K562 (cell line): Measurements from ENCODE around the gene GATM. TPM values are rescaled to one million over a fixed set of nuclear protein-coding genes. Genes with fewer than 3 reads are reported as not detected.

ENCODE experiments used
- ATAC-seq: fragments of 200-7000 bp; cut with Tn5 transposase; 3 replicates; pipeline ENCODE4 v1.9.1; 2020; ENCODE audit warnings: moderate library complexity
- BruUV-seq: library from RNA; stranded (reverse); fragments of 400-500 nt; replicated peaks from 2 replicates; lab custom pipeline; 2021; lab: Mats Ljungman, UMichigan
- CTCF ChIA-PET: fragments of 300-600 bp; formaldehyde crosslinking; extraction: SDS; loops from one replicate; lab custom pipeline; 2021; ENCODE audit warnings: low intra/inter-chr PET ratio; lab: Yijun Ruan, JAX
- POLR2A ChIA-PET: fragments of 300-600, 350-650 bp; sonication (Branson Sonifier 250); formaldehyde crosslinking; extraction: SDS; loops from one replicate; lab custom pipeline; 2021; ENCODE audit warnings: antibody characterized with exemption, inconsistent platforms; lab: Yijun Ruan, JAX
- DNase-seq, 4 experiments: peaks; one replicate each; pipeline versions ENCODE4 v3.0.0 to v3.0.0-alpha.2; 2011 to 2018; ENCODE audit warnings: low spot score in 3 of 4, mixed read lengths in 3 of 4; ENCODE audit errors: extremely low read depth in 1 of 4
- FAIRE-seq: peaks from 2 replicates; lab custom pipeline; 2011; peaks lifted over from hg19 to GRCh38; lab: Jason Lieb, UNC
- H2AFZ ChIP-seq: 2 replicates; pipeline ENCODE4 v1.6.0; 2011; ENCODE audit warnings: low read depth, low read length, control low read depth, inconsistent platforms
- H3K27ac ChIP-seq: fragments of 200-600 bp; 3 replicates; pipeline ENCODE4 v1.8.0; 2011; ENCODE audit warnings: low read depth, mild to moderate bottlenecking, control low read depth, inconsistent platforms, low read length, moderate library complexity, mixed read lengths; ENCODE audit errors: extremely low read depth
- H3K27me3 ChIP-seq, 2 experiments: fragments of 300-600 bp in 1 of 2; 2 replicates in 1 of 2; 3 replicates in 1 of 2; pipeline versions ENCODE4 v1.6.0 to v1.8.0; 2011; ENCODE audit warnings: inconsistent platforms in 2 of 2, low read length in 2 of 2, mild to moderate bottlenecking in 1 of 2, mixed read lengths in 1 of 2, moderate library complexity in 1 of 2; ENCODE audit not compliant: control insufficient read depth in 2 of 2, insufficient read depth in 2 of 2
- H3K36me3 ChIP-seq: fragments of 300-600 bp; 3 replicates; pipeline ENCODE4 v1.8.0; 2011; ENCODE audit warnings: mild to moderate bottlenecking, low read length, inconsistent platforms; ENCODE audit not compliant: control insufficient read depth, insufficient read depth
- H3K4me1 ChIP-seq, 2 experiments: fragments of 200-600 bp in 1 of 2; replicated peaks in 1 of 2; 2 replicates in 1 of 2; 3 replicates in 1 of 2; pipeline versions ENCODE4 v1.5.1 to v1.8.0; 2011; ENCODE audit warnings: inconsistent platforms in 2 of 2, low read length in 2 of 2, mild to moderate bottlenecking in 1 of 2, mixed read lengths in 1 of 2, moderate library complexity in 1 of 2; ENCODE audit not compliant: control insufficient read depth in 2 of 2, insufficient read depth in 2 of 2
- H3K4me2 ChIP-seq: 2 replicates; pipeline ENCODE4 v1.6.1; 2011; ENCODE audit warnings: low read length, control low read depth, inconsistent platforms, mixed read lengths; ENCODE audit not compliant: insufficient read depth
- H3K4me3 ChIP-seq: fragments of 200-600 bp; sonication (generic), shearing (Covaris generic); 2 replicates; pipeline ENCODE4 v1.5.1; 2016; ENCODE audit warnings: control low read depth, inconsistent platforms
- H3K79me2 ChIP-seq: fragments of 200-600 bp; 3 replicates; pipeline ENCODE4 v1.8.0; 2011; ENCODE audit warnings: low read length, inconsistent platforms; ENCODE audit not compliant: control insufficient read depth, insufficient read depth
- H3K9ac ChIP-seq, 2 experiments: 2 replicates each; pipeline versions ENCODE4 v1.6.0 to v1.6.1; 2011; ENCODE audit warnings: low read depth in 2 of 2, low read length in 2 of 2, control low read depth in 1 of 2, inconsistent platforms in 1 of 2, mild to moderate bottlenecking in 1 of 2, mixed read lengths in 1 of 2; ENCODE audit not compliant: insufficient read depth in 1 of 2
- H3K9me1 ChIP-seq: one replicate; pipeline ENCODE4 v1.6.0; 2011; ENCODE audit warnings: inconsistent platforms, mild to moderate bottlenecking, low read length, moderate library complexity; ENCODE audit not compliant: control insufficient read depth, insufficient read depth
- H3K9me3 ChIP-seq: replicated peaks from 2 replicates; pipeline ENCODE4 v1.5.1; 2011; ENCODE audit warnings: low read depth, low read length, inconsistent platforms; ENCODE audit not compliant: control insufficient read depth, insufficient read depth
- H4K20me1 ChIP-seq: replicated peaks from 2 replicates; pipeline ENCODE4 v1.6.1; 2011; ENCODE audit warnings: low read length, inconsistent platforms, mixed read lengths; ENCODE audit not compliant: control insufficient read depth, insufficient read depth
- ARID4B ChIP-seq: sonication (generic); formaldehyde crosslinking; IDR thresholded peaks from 2 replicates; pipeline ENCODE4 v1.8.0; 2022; ENCODE audit warnings: mild to moderate bottlenecking, missing genetic modification reagents
- DPF2 ChIP-seq: fragments of 450-650 bp; IDR thresholded peaks from 2 replicates; pipeline ENCODE4 v1.6.1; 2016
- GABPB2 ChIP-seq: fragments of 250-450 bp; sonication (Bioruptor Pico); conservative IDR thresholded peaks from 2 replicates; pipeline ENCODE4 v1.5.1; 2021; ENCODE audit warnings: mild to moderate bottlenecking
- KDM5B ChIP-seq: fragments of 200-600 bp; sonication (generic); IDR thresholded peaks from 2 replicates; pipeline ENCODE4 v1.6.1; 2012; ENCODE audit warnings: low read depth, mild to moderate bottlenecking, moderate library complexity, low read length, control low read depth, inconsistent platforms; ENCODE audit not compliant: insufficient replicate concordance
- MED1 ChIP-seq: sonication (generic); formaldehyde crosslinking; IDR thresholded peaks from 2 replicates; pipeline ENCODE4 v1.8.1; 2023; ENCODE audit warnings: missing genetic modification reagents, borderline replicate concordance
- NCOA2 ChIP-seq, 2 experiments: fragments of 450-650 bp; IDR thresholded peaks; 2 replicates each; pipeline ENCODE4 v1.6.1; 2018; ENCODE audit warnings: mild to moderate bottlenecking in 2 of 2, moderate library complexity in 1 of 2; ENCODE audit not compliant: partially characterized antibody in 2 of 2
- NONO ChIP-seq, 2 experiments: fragments of 200-400 bp in 1 of 2; fragments of 450-650 bp in 1 of 2; formaldehyde crosslinking in 1 of 2; IDR thresholded peaks; 2 replicates each; pipeline ENCODE4 v1.6.1; 2017; ENCODE audit warnings: low read depth in 2 of 2, mild to moderate bottlenecking in 2 of 2, moderate library complexity in 2 of 2, low read length in 1 of 2
- POLR2B ChIP-seq: fragments of 450-650 bp; IDR thresholded peaks from 2 replicates; pipeline ENCODE4 v1.6.1; 2018; ENCODE audit warnings: low read depth; ENCODE audit not compliant: partially characterized antibody
- TCF7L2 ChIP-seq: fragments of 150-350 bp; IDR thresholded peaks from 2 replicates; pipeline ENCODE4 v1.6.1; 2016; ENCODE audit warnings: low read depth, mild to moderate bottlenecking, low read length, moderate library complexity
- TOE1 ChIP-seq, 2 experiments: fragments of 450-650 bp in 1 of 2; sonication (generic) in 1 of 2; formaldehyde crosslinking in 1 of 2; IDR thresholded peaks; 2 replicates each; pipeline versions ENCODE4 v1.7.1 to v1.8.0; 2016 to 2022; ENCODE audit warnings: borderline replicate concordance in 2 of 2, mild to moderate bottlenecking in 2 of 2, antibody characterized with exemption in 1 of 2, inconsistent platforms in 1 of 2, low read depth in 1 of 2, missing genetic modification reagents in 1 of 2, moderate library complexity in 1 of 2
- WGBS: fragments of 100-300 bp; shearing (Covaris generic); methylation state at CpG from one replicate; pipeline ENCODE4 v1.1.6; 2016; ENCODE audit warnings: low coverage, mixed read lengths; ENCODE audit not compliant: insufficient coverage; ENCODE audit errors: missing lambda C conversion rate; 5-methylcytosine and 5-hydroxymethylcytosine counted together
- in situ Hi-C: fragments of 300-500 bp; cut with MboI; formaldehyde crosslinking; loops from 4 replicates; pipeline ENCODE4 v1.15.0; 2018; ENCODE audit warnings: inconsistent platforms, mixed read lengths
- intact Hi-C: fragments of 100-400 bp; cut with micrococcal nuclease; formaldehyde crosslinking; loops from 2 replicates; pipeline ENCODE4 v1.14.2; 2022
- polyA plus RNA-seq, 8 experiments: library from polyadenylated mRNA; depleted of rRNA in 4 of 8; stranded (reverse) in 5 of 8; unstranded in 3 of 8; fragments of >200 nt; fragmentation: Nextera tagmentation in 2 of 8; fragmentation: Illumina TruSeq in 1 of 8; extraction: Ambion mirVana in 2 of 8; extraction: Trizol in 1 of 8; gene quantifications; 2 replicates each; pipeline versions ENCODE4 v1.2.1 to v1.2.3, GENCODE V29; 2011 to 2014; ENCODE audit warnings: inconsistent platforms in 1 of 8, missing spikeins in 1 of 8
- total RNA-seq, 7 experiments: library from RNA; depleted of rRNA in 6 of 7; stranded (reverse); fragments of >200 nt in 6 of 7; fragmentation: Illumina TruSeq in 2 of 7; extraction: Trizol in 2 of 7; gene quantifications; 2 replicates each; pipeline versions ENCODE4 v1.2.1 to v1.2.3, GENCODE V29; 2011 to 2021; ENCODE audit warnings: low replicate concordance in 1 of 7
- TF ChIP-seq, protein P1 (sequence below): fragments of 450-650 bp; IDR thresholded peaks from 2 replicates; pipeline ENCODE4 v1.6.1; 2018; ENCODE audit not compliant: partially characterized antibody
- TF ChIP-seq, protein P2 (sequence below): fragments of 250-450 bp; sonication (Bioruptor Pico); IDR thresholded peaks from 2 replicates; pipeline ENCODE4 v1.5.0; 2020; ENCODE audit warnings: mild to moderate bottlenecking

Gene GATM
- total and polyA plus RNA-seq, 9 of the 15 experiments (the other 6 are each of a cell fraction or from before 2014, with no cell fraction given): 0.11 to 1.1 (median 0.65) TPM

DNA sequence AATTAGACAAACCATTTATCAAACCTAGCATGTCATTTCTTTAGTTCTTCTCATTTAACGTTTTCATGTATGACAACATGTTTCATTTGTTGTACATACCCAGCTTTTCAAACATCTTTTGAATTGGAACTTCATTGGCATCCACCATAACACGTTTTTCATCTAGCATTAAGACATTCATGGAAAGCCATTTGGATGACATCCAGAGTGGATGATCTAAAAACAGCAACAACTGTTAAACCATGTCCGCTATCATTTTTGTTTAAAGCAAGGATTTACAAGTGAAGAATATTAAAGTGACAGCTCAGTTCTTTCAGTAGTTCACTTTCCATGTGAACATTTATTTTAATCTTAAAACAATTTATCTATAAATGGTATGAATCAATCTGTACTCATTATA is 14.5 kb downstream of the GATM start:
- H3K4me3 ChIP-seq: no peak overlapping the region
- in situ Hi-C loops: no loop called here
- H3K9me3 ChIP-seq: no peaks in the 10 kb centered on the region
- POLR2A ChIA-PET: interaction anchor here (1.3 to 1.9 kb wide), 4 partner anchors 8 to 38 kb away, joined by 4 to 8 read pairs (median 5); a partner anchor contains a TSS
- no TSS peak for BruUV-seq
- H3K27ac ChIP-seq: no peak overlapping the region
- CTCF ChIA-PET: no interaction called here
- intact Hi-C loops: no loop called here
- no peak overlapping the region for H3K4me2 ChIP-seq
- H2AFZ ChIP-seq: no peak overlapping the region
- ATAC-seq (no peak), DNase-seq (no peak), FAIRE-seq (no peak)
- no peaks in the 10 kb centered on the region for H3K4me1 ChIP-seq
- no peaks in the 10 kb centered on the region for H3K79me2 ChIP-seq
- H3K27me3 ChIP-seq: peaks cover 10 to 17% of the 10 kb centered on the region in 2 experiments; a peak in 4 of 5 replicates
- H3K9ac ChIP-seq: no peak overlapping the region
- H3K9me1 ChIP-seq: no peaks in the 10 kb centered on the region
- WGBS: 0% methylated on average over 3 of the region's 3 CpGs
- H3K36me3 ChIP-seq: no peaks in the 10 kb centered on the region
- H4K20me1 ChIP-seq: no peaks in the 10 kb centered on the region; the same call in 1 of the 2 replicates
- TF ChIP-seq TCF7L2 (no peak), NCOA2 (IDR thresholded peaks at IDR 0.05; ENCODE audit: partially characterized antibody in 2 of 2) (no peak), DPF2 (no peak), ARID4B (CRISPR knock-in tag) (no peak), POLR2B (no peak), GABPB2 (CRISPR knock-in tag) (no peak), TOE1 (IDR thresholded peaks at IDR 0.05; ENCODE audit: borderline replicate concordance) (no peak), TOE1 (CRISPR knock-in tag; IDR thresholded peaks at IDR 0.05; ENCODE audit: borderline replicate concordance, low read depth) (no peak), NONO (IDR thresholded peaks at IDR 0.05; ENCODE audit: low read depth in 2 of 2, low read length in 1 of 2) (no peak), MED1 (CRISPR knock-in tag) (no peak), KDM5B (no peak)
- TF ChIP-seq, protein P1, sequence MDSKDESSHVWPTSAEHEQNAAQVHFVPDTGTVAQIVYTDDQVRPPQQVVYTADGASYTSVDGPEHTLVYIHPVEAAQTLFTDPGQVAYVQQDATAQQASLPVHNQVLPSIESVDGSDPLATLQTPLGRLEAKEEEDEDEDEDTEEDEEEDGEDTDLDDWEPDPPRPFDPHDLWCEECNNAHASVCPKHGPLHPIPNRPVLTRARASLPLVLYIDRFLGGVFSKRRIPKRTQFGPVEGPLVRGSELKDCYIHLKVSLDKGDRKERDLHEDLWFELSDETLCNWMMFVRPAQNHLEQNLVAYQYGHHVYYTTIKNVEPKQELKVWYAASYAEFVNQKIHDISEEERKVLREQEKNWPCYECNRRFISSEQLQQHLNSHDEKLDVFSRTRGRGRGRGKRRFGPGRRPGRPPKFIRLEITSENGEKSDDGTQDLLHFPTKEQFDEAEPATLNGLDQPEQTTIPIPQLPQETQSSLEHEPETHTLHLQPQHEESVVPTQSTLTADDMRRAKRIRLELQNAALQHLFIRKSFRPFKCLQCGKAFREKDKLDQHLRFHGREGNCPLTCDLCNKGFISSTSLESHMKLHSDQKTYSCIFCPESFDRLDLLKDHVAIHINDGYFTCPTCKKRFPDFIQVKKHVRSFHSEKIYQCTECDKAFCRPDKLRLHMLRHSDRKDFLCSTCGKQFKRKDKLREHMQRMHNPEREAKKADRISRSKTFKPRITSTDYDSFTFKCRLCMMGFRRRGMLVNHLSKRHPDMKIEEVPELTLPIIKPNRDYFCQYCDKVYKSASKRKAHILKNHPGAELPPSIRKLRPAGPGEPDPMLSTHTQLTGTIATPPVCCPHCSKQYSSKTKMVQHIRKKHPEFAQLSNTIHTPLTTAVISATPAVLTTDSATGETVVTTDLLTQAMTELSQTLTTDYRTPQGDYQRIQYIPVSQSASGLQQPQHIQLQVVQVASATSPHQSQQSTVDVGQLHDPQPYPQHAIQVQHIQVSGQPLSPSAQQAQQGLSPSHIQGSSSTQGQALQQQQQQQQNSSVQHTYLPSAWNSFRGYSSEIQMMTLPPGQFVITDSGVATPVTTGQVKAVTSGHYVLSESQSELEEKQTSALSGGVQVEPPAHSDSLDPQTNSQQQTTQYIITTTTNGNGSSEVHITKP: no peak
- TF ChIP-seq, protein P2, sequence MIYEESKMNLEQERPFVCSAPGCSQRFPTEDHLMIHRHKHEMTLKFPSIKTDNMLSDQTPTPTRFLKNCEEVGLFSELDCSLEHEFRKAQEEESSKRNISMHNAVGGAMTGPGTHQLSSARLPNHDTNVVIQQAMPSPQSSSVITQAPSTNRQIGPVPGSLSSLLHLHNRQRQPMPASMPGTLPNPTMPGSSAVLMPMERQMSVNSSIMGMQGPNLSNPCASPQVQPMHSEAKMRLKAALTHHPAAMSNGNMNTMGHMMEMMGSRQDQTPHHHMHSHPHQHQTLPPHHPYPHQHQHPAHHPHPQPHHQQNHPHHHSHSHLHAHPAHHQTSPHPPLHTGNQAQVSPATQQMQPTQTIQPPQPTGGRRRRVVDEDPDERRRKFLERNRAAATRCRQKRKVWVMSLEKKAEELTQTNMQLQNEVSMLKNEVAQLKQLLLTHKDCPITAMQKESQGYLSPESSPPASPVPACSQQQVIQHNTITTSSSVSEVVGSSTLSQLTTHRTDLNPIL (CRISPR knock-in tag): no peak
